Measurements from ENCODE around the gene ACOT9. TPM values are rescaled to one million over a fixed set of nuclear protein-coding genes. Genes with fewer than 3 reads are reported as not detected.

The ACOT9 gene
- total and polyA plus RNA-seq, 2 donors (not counting 3 experiments of a cell fraction or from before 2014, with no cell fraction given): 38.4 to 83.1 TPM

DNA sequence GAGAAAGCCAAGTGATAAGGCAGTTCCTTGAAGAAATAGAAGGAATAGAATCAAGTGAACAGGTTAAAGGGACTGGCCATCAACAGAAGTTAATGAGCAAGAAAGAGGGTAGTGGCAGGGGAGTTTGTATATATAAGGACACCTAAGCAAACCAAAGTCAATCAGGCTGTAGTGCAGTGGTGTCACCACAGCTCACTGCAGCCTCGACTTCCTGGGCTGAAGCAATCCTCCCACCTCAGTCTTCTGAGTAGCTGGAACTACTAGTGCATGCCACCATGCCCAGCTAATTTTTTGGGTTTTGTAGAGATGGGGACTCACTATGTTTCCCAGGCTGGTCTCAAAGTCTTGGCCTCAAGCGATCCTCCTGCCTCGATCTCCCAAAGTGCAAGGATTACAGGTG, 15.9 kb downstream of the ACOT9 start:
- no peak overlapping the region for H3K4me2 ChIP-seq (ENCODE audit: insufficient read depth, low read length)
- POLR2A ChIA-PET: no interaction called here
- H3K79me2 ChIP-seq (ENCODE audit: control insufficient read depth, insufficient read depth, low read length): peaks cover 12% of the 10 kb centered on the region
- no peak overlapping the region for H3K9ac ChIP-seq (replicated peaks; ENCODE audit: extremely low read depth, insufficient read depth, low read length)
- no peak overlapping the region for H2AFZ ChIP-seq (ENCODE audit: low read depth, low read length)
- no peaks in the 10 kb centered on the region for H3K9me3 ChIP-seq (replicated peaks; ENCODE audit: control insufficient read depth, insufficient read depth, low read length)
- H4K20me1 ChIP-seq (replicated peaks; ENCODE audit: control insufficient read depth, extremely low read depth, insufficient read depth, low read length): no peaks in the 10 kb centered on the region
- DNase-seq (ENCODE audit: low read depth, low spot score) (no peak), FAIRE-seq (no peak)
- CTCF ChIA-PET: no interaction called here
- no TSS peak for BruUV-seq (replicated peaks)
- peaks cover 10% of the 10 kb centered on the region for H3K4me1 ChIP-seq (ENCODE audit: control insufficient read depth, extremely low read depth, insufficient read depth, low read length)
- dilution Hi-C loops (cut with MboI; ENCODE audit: extremely low pct_ligation_motif_present, low sequenced_read_pairs) (no loop called here), intact Hi-C loops (cut with micrococcal nuclease) (no loop called here)
- H3K36me3 ChIP-seq (ENCODE audit: control insufficient read depth in 2 of 2, extremely low read depth in 1 of 2, insufficient read depth in 2 of 2, low read length in 2 of 2): peaks cover 0 to 3% of the 10 kb centered on the region in 2 experiments
- H3K4me3 ChIP-seq (replicated peaks in 1 of 3; ENCODE audit: insufficient read depth in 1 of 3, low read depth in 1 of 3, low read length in 3 of 3): no peak overlapping the region
- no peaks in the 10 kb centered on the region for H3K9me1 ChIP-seq (replicated peaks; ENCODE audit: control insufficient read depth, extremely low read depth, insufficient read depth, low read length)
- TF ChIP-seq POLR2AphosphoS5 (IDR thresholded peaks at IDR 0.05; ENCODE audit: insufficient read depth, low read depth, low read length) (no peak), POLR2A (IDR thresholded peaks at IDR 0.05; ENCODE audit: low read depth, low read length) (no peak), GATA2 (IDR thresholded peaks at IDR 0.05; ENCODE audit: insufficient read depth, insufficient read length, low read depth, low read length) (no peak), MYC (IDR thresholded peaks at IDR 0.05; ENCODE audit: low read depth, low read length) (no peak), JUN (IDR thresholded peaks at IDR 0.05; ENCODE audit: borderline replicate concordance, insufficient read depth, insufficient read length, low read depth) (no peak), FOS (IDR thresholded peaks at IDR 0.05; ENCODE audit: borderline replicate concordance, insufficient read depth, low read length) (no peak), EZH2 (IDR thresholded peaks at IDR 0.05; ENCODE audit: borderline replicate concordance, low read depth, low read length, severe bottlenecking) (no peak)
- TF ChIP-seq, protein P1, sequence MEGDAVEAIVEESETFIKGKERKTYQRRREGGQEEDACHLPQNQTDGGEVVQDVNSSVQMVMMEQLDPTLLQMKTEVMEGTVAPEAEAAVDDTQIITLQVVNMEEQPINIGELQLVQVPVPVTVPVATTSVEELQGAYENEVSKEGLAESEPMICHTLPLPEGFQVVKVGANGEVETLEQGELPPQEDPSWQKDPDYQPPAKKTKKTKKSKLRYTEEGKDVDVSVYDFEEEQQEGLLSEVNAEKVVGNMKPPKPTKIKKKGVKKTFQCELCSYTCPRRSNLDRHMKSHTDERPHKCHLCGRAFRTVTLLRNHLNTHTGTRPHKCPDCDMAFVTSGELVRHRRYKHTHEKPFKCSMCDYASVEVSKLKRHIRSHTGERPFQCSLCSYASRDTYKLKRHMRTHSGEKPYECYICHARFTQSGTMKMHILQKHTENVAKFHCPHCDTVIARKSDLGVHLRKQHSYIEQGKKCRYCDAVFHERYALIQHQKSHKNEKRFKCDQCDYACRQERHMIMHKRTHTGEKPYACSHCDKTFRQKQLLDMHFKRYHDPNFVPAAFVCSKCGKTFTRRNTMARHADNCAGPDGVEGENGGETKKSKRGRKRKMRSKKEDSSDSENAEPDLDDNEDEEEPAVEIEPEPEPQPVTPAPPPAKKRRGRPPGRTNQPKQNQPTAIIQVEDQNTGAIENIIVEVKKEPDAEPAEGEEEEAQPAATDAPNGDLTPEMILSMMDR (IDR thresholded peaks at IDR 0.05; ENCODE audit: extremely low read depth in 1 of 2, insufficient read depth in 1 of 2, low read depth in 1 of 2, low read length in 2 of 2): no peak
- H3K27ac ChIP-seq (ENCODE audit: insufficient read depth, low read depth, low read length): no peak overlapping the region
- no peaks in the 10 kb centered on the region for H3K27me3 ChIP-seq (ENCODE audit: control insufficient read depth in 2 of 2, insufficient read depth in 2 of 2, low read length in 2 of 2)
